Hematopoietic multipotent progenitor cell treated with erythropoietin and hydrocortisone succinate and interleukin-3 and kit ligand, for 15 days (in vitro differentiated cells): ENCODE results near the gene IARS2.
A peak's percentile ranks its signal among the peaks of the same experiment; 100 is the strongest.
"Not testable (repeated sequence)": the region's sequence is repeated elsewhere in the genome, so short reads cannot be mapped to it uniquely, and the experiment has no call there.

Source experiments
- DNase-seq: peaks from one replicate; pipeline ENCODE4 v3.0.0-alpha.2; 2015; ENCODE audit warnings: low spot score

Gene IARS2

DNA sequence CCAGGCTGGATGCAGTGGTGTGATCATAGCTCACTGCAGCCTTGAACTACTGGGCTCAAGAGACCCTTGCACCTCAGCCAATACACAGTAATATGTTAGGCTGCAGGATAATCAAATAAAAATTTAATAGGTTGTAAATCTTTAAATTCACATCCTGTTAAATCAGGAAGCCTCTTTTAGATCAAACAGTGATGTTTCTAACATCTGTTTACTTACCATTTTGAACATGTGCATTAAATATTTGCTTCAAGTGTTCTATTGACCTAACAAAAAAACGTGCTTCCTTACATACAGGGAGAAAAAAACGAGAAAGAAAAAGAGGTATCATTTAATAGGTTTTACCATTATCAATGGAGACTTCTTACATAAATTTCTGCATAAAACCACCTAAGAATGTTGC is 70.6 kb downstream of the IARS2 start:
- DNase-seq, result no peak

GRCh38 chr1:220166853-220167252 is 72.9 kb downstream of the IARS2 start:
- DNase-seq, result no peak

GRCh38 chr1:220169887-220170286 is 76.0 kb downstream of the IARS2 start:
- DNase-seq, result not testable (repeated sequence)

- no peak for DNase-seq
Measured at GRCh38 chr1:220170836-220171526, 77.0 kb downstream of the IARS2 start.

DNA sequence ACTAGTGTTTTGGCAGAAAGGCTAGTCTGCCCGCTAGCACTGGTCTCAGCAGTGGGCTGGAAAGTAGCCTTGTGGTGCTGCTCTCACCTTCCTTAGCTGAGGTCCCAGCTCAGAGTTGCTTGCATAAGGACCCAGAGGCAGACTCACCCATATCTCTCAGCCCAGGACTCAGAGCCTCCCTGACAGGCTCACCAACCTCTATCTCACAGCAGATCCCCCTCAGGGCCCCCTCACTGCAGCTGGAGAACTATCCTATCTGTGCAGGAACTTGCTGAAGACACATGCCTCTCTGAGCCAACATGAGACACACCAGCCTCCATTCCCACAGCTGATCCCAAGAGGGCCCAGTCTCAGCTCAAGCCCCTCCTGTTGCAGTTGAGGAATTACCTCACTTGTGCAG is 82.6 kb downstream of the IARS2 start:
- no peak for DNase-seq

DNA sequence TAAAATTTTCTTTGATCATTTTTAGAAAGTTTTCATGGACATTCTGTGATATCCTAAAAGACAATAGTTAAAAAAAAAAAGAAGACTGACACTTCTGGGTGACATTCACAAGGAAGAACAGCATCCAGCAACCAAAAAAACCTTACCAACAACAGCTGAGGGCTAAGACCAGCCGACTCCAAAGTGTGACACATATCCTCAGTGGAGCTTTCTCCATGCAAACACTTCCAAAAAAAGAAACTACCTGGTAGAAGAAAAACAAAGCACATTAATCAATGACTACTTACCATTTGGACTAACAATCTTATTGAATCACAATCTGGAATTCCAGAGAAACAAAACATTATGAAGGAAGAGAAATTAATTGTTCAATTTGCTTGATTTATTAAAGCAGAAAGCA is 88.2 kb downstream of the IARS2 start:
- DNase-seq, result no peak

DNA sequence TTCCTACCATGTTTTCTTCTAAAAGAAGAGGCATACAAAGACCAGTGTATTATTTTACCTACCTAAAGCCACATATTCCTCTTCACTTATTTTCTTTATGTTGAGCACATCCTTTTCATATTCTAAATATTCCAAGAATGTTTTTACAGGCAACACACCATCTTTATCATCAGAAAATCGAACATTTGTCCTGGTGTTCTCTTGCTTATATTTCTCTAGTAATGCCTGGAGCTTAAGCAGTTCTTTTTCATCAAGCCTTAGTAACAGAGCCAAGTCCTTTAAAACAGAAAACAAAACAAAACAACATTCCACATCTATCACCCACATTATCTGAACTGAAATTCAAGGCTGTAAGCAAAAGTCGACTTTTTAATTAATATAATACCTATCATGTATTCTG is 88.7 kb downstream of the IARS2 start:
- DNase-seq, result no peak

- no peak for DNase-seq
Measured at GRCh38 chr1:220184506-220184905, 90.6 kb downstream of the IARS2 start.

GRCh38 chr1:220186752-220187151 is 92.8 kb downstream of the IARS2 start:
- DNase-seq, result no peak

DNA sequence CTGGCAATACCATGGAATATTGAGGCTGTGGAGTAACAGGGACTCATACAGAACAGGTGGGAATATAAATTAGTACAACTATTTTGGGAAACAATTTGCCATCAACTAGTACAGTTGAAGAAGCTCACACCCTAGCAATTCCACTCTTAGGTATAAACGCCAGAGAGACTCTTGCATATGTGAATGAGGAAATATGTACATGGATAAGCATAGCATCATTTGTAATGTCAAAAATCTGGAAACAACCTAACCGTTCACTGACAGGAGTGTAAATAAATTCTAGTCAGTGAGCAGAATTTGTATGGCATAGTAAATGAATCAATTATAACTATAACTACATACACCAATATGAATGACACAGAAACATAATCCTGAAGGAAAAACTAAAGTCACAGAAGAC is 94.6 kb downstream of the IARS2 start:
- DNase-seq, result no peak

- peak; percentile 42 for DNase-seq
Measured at GRCh38 chr1:220189750-220190347, 95.9 kb downstream of the IARS2 start.

DNA sequence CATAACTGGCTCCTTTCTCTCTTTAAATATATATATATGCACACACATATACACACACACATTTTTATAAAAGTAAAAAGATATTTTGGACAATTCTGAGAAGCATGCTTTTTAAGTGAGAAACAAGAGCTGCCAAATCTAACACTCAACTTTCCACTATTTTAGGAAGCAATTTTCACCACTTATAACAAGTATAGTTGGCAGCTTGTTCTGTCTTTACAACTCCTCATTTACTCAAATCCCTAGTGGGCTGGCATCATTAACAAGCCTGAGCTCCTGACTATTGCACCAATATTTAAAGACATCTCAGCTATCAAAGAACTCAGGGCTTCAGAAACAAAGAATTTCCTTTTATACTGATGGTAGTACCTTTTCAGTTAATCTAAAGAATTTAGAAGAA is 101.8 kb downstream of the IARS2 start:
- no peak for DNase-seq
